ENCODE results near the gene SYP.

GRCh38 chrX:49214996-49215526, 15.1 kb upstream of the SYP start:
- TF ChIP-seq ZNF560 (tag by site-specific recombination; IDR thresholded peaks at IDR 0.05; ENCODE audit: borderline replicate concordance) (no peak), ZNF239 (tag by site-specific recombination; IDR thresholded peaks at IDR 0.05) (no peak), CTCF (tag by site-specific recombination; IDR thresholded peaks at IDR 0.05) (no peak), TCF7L2 (IDR thresholded peaks at IDR 0.05; ENCODE audit: borderline replicate concordance, low read depth, low read length) (no peak), ZNF19 (tag by site-specific recombination; IDR thresholded peaks at IDR 0.05; ENCODE audit: low read depth) (no peak), PRDM10 (tag by site-specific recombination; IDR thresholded peaks at IDR 0.05) (no peak), ZNF837 (tag by site-specific recombination; IDR thresholded peaks at IDR 0.05) (no peak), ZNF274 (IDR thresholded peaks at IDR 0.05; ENCODE audit: low read length) (no peak), ZNF274 (tag by site-specific recombination; IDR thresholded peaks at IDR 0.05; ENCODE audit: borderline replicate concordance) (no peak), PATZ1 (tag by site-specific recombination; IDR thresholded peaks at IDR 0.05) (no peak), ZNF571 (tag by site-specific recombination; IDR thresholded peaks at IDR 0.05) (no peak), KLF7 (tag by site-specific recombination; IDR thresholded peaks at IDR 0.05; ENCODE audit: borderline replicate concordance) (no peak), EGR2 (tag by site-specific recombination; IDR thresholded peaks at IDR 0.05; ENCODE audit: low read depth) (no peak)
